DOHH2 (cell line): ENCODE results near the gene CAPRIN1.
"Not testable (repeated sequence)": the region's sequence is repeated elsewhere in the genome, so short reads cannot be mapped to it uniquely, and the experiment has no call there.

Experiments
- H3F3A ChIP-seq: fragments of 200-600 bp; sonication (generic), shearing (Covaris generic); 2 replicates; pipeline ENCODE4 v1.6.0; 2016; ENCODE audit warnings: antibody characterized with exemption, mild to moderate bottlenecking; ENCODE audit not compliant: control insufficient read depth, insufficient read depth
- H3K27ac ChIP-seq: fragments of 200-600 bp; sonication (generic); 2 replicates; pipeline ENCODE4 v1.5.1; 2014; ENCODE audit warnings: low read depth, mild to moderate bottlenecking, low read length, moderate library complexity
- H3K27me3 ChIP-seq: fragments of 200-600 bp; sonication (generic); 2 replicates; pipeline ENCODE4 v1.6.1; 2014; ENCODE audit warnings: mild to moderate bottlenecking, low read length, mixed read lengths; ENCODE audit not compliant: control insufficient read depth
- H3K36me3 ChIP-seq: fragments of 200-600 bp; sonication (generic); 2 replicates; pipeline ENCODE4 v1.6.1; 2014; ENCODE audit warnings: mild to moderate bottlenecking, low read length, moderate library complexity, mixed read lengths; ENCODE audit not compliant: control insufficient read depth
- H3K4me1 ChIP-seq: fragments of 200-600 bp; sonication (generic); 2 replicates; pipeline ENCODE4 v1.6.1; 2014; ENCODE audit warnings: mild to moderate bottlenecking, low read length, mixed read lengths; ENCODE audit not compliant: control insufficient read depth
- H3K4me2 ChIP-seq: fragments of 200-600 bp; sonication (generic); 2 replicates; pipeline ENCODE4 v1.6.0; 2014; ENCODE audit warnings: mild to moderate bottlenecking, low read length, moderate library complexity
- H3K4me3 ChIP-seq: fragments of 200-600 bp; sonication (generic); 2 replicates; pipeline ENCODE4 v1.5.1; 2014; ENCODE audit warnings: mild to moderate bottlenecking, low read length, mixed read lengths
- H3K79me2 ChIP-seq: fragments of 200-600 bp; sonication (generic); 2 replicates; pipeline ENCODE4 v1.6.1; 2014; ENCODE audit warnings: mild to moderate bottlenecking, low read length, mixed read lengths; ENCODE audit not compliant: control insufficient read depth
- H3K9me2 ChIP-seq: fragments of 200-600 bp; sonication (generic); replicated peaks from 2 replicates; pipeline ENCODE4 v1.6.1; 2014; ENCODE audit warnings: mild to moderate bottlenecking, low read length, mixed read lengths; ENCODE audit not compliant: control insufficient read depth
- H3K9me3 ChIP-seq: fragments of 200-600 bp; sonication (generic); 2 replicates; pipeline ENCODE4 v1.6.1; 2014; ENCODE audit warnings: antibody characterized with exemption, low read length, mixed read lengths; ENCODE audit not compliant: control insufficient read depth, insufficient read depth
- H4K20me1 ChIP-seq: fragments of 200-600 bp; sonication (generic); 2 replicates; pipeline ENCODE4 v1.6.0; 2014; ENCODE audit warnings: low read depth, mild to moderate bottlenecking, antibody characterized with exemption, low read length, moderate library complexity; ENCODE audit not compliant: control insufficient read depth, insufficient read depth
- EZH2phosphoT487 ChIP-seq: fragments of 200-600 bp; sonication (generic); IDR thresholded peaks from 2 replicates; pipeline ENCODE4 v1.6.1; 2017; ENCODE audit warnings: borderline replicate concordance, mild to moderate bottlenecking, antibody characterized with exemption, low read length, moderate library complexity, mixed read lengths
- TF ChIP-seq, protein P1 (sequence below): fragments of 200-600 bp; sonication (generic); IDR thresholded peaks from one replicate; pipeline ENCODE4 v1.5.1; 2014; ENCODE audit warnings: antibody characterized with exemption, mild to moderate bottlenecking, low read depth, low read length; ENCODE audit not compliant: poor library complexity, severe bottlenecking

CAPRIN1 gene

DNA sequence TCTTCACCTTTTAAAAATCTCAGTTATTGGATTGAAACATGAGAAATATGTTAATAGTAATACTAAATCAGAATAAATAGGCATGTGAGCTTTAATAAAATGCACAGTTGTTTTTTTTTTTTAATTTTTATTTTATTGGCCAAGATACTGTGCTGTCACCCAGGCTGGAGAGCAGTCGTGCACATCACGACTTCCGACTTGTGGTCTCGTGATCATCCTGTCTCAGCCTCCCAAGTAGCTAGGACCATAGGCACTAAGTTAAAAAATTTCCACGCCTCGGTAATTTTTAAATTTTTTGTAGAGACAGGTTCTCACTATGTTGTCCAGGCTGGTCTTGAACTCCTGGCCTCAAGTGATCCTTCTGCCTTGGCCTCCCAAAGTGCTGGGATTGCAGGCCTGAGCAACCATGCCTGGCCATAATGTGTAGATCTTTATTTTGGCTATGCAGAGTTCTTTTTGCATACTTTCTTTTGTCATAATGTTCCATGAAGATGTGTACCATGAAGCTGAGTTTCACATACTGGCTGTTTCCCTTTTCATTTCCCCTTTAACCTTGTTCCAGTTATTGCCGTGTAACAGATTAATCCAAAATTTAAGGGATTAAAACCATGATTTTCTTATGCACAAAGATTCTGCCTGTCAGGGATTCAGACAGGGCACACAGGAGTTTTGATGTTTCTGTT, 16.0 kb downstream of the CAPRIN1 start:
- Histone ChIP-seq H3K9me2 (no peaks in the 10 kb centered on the region), H3K4me2 (peak overlapping the region; percentile 53), H3K4me1 (peaks cover 55% of the 10 kb centered on the region), H3K36me3 (peaks cover 73% of the 10 kb centered on the region), H3K79me2 (peaks cover 100% of the 10 kb centered on the region), H3K27me3 (no peaks in the 10 kb centered on the region), H3K4me3 (peak overlapping the region; percentile 51), H3K9me3 (no peaks in the 10 kb centered on the region), H4K20me1 (peaks cover 38% of the 10 kb centered on the region), H3K27ac (peak overlapping the region; percentile 54), H3F3A (peaks cover 40% of the 10 kb centered on the region)
- no peak for TF ChIP-seq EZH2phosphoT487
- TF ChIP-seq, protein P1, sequence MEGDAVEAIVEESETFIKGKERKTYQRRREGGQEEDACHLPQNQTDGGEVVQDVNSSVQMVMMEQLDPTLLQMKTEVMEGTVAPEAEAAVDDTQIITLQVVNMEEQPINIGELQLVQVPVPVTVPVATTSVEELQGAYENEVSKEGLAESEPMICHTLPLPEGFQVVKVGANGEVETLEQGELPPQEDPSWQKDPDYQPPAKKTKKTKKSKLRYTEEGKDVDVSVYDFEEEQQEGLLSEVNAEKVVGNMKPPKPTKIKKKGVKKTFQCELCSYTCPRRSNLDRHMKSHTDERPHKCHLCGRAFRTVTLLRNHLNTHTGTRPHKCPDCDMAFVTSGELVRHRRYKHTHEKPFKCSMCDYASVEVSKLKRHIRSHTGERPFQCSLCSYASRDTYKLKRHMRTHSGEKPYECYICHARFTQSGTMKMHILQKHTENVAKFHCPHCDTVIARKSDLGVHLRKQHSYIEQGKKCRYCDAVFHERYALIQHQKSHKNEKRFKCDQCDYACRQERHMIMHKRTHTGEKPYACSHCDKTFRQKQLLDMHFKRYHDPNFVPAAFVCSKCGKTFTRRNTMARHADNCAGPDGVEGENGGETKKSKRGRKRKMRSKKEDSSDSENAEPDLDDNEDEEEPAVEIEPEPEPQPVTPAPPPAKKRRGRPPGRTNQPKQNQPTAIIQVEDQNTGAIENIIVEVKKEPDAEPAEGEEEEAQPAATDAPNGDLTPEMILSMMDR: no peak

GRCh38 chr11:34068111-34068510, 16.6 kb downstream of the CAPRIN1 start:
- Histone ChIP-seq H3K4me3 (no peak overlapping the region), H3K27me3 (no peaks in the 10 kb centered on the region), H3K9me3 (no peaks in the 10 kb centered on the region), H4K20me1 (peaks cover 39% of the 10 kb centered on the region), H3K4me1 (peaks cover 51% of the 10 kb centered on the region), H3K79me2 (peaks cover 100% of the 10 kb centered on the region), H3K27ac (peak overlapping the region; percentile 54), H3K4me2 (peak overlapping the region; percentile 53), H3K9me2 (no peaks in the 10 kb centered on the region), H3F3A (peaks cover 36% of the 10 kb centered on the region), H3K36me3 (peaks cover 73% of the 10 kb centered on the region)
- TF ChIP-seq, protein P1: no peak
- no peak for TF ChIP-seq EZH2phosphoT487

DNA sequence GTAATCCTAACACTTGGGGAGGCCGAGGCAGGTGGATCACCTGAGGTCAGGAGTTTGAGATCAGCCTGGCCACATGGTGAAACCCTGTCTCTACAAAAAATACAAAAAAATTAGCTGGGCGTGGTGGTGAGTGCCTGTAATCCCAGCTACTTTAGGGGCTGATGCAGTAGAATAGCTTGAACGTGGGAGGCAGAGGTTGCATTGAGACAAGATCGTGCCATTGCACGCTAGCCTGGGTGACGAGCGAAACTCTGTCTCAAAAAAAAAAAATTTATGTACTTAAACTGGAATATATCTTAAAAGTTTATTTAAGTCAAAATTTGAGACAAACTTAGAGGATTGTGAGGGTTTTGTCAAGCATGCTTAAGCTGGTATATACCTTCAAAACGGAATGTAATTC, 19.8 kb downstream of the CAPRIN1 start:
- H3K4me2 ChIP-seq, H3K27me3 ChIP-seq, H3K9me2 ChIP-seq, H3K9me3 ChIP-seq, H3K4me3 ChIP-seq, H3K27ac ChIP-seq: not testable (repeated sequence)
- Histone ChIP-seq H3K79me2 (peaks cover 97% of the 10 kb centered on the region), H3F3A (peaks cover 21% of the 10 kb centered on the region), H4K20me1 (peaks cover 35% of the 10 kb centered on the region), H3K4me1 (peaks cover 22% of the 10 kb centered on the region), H3K36me3 (peaks cover 79% of the 10 kb centered on the region)

- peaks cover 16% of the 10 kb centered on the region for H3K4me1 ChIP-seq
Observed at GRCh38 chr11:34072041-34072440, 20.5 kb downstream of the CAPRIN1 start.

More at GRCh38 chr11:34072041-34072440, 20.5 kb downstream of the CAPRIN1 start:
- Histone ChIP-seq H3K9me2 (no peaks in the 10 kb centered on the region), H3K27ac (no peak overlapping the region), H3K36me3 (peaks cover 85% of the 10 kb centered on the region), H3K4me3 (no peak overlapping the region), H4K20me1 (peaks cover 35% of the 10 kb centered on the region), H3K27me3 (no peaks in the 10 kb centered on the region), H3K79me2 (peaks cover 95% of the 10 kb centered on the region), H3K9me3 (no peaks in the 10 kb centered on the region), H3F3A (peaks cover 18% of the 10 kb centered on the region), H3K4me2 (no peak overlapping the region)
- TF ChIP-seq, protein P1: no peak
- TF ChIP-seq EZH2phosphoT487: no peak
